ENCODE measurements around the gene ARHGEF17. TPM values are rescaled to one million over a fixed set of nuclear protein-coding genes. Genes with fewer than 3 reads are reported as not detected.

ARHGEF17 gene
- polyA plus RNA-seq, 4 donors: 0.67 to 54.8 (median 6.5) TPM

- H3K4me1 ChIP-seq (ENCODE audit: control insufficient read depth in 3 of 3, insufficient read depth in 2 of 3, low read depth in 1 of 3, low read length in 2 of 3): peaks cover 0 to 8% (median 3%) of the 10 kb centered on the region in 3 donors
- H3K36me3 ChIP-seq (ENCODE audit: control insufficient read depth in 3 of 3, insufficient read depth in 2 of 3, low read depth in 1 of 3, low read length in 3 of 3): peaks cover 0 to 30% (median 3%) of the 10 kb centered on the region in 3 donors
- WGBS, 3 donors: 76 to 91% (median 80%) methylated on average over 2 of the region's 2 CpGs
Measured at GRCh38 chr11:73411031-73411430, 103.0 kb downstream of the ARHGEF17 start.

DNA sequence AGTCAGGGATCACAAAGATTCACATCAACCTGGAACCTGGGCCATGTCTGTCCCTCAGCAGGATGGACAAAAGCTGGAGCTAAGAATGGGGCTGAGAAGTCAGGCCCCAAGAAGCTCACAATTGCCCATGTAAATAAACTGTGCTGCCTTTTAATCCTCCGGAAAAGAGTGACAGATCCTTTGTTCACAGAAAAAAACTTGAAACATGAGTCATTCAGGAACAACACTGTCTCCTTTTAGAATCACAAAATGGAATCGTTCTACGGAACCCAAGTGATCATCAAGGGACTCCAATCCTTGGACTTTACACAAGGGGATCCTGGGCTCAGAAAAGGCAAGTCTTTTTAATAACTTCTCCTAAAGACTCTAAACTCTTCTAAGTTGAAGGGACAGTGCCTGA lies 104.2 kb downstream of the ARHGEF17 start:
- Histone ChIP-seq H3K27me3 (ENCODE audit: control insufficient read depth in 3 of 3, insufficient read depth in 3 of 3, low read length in 3 of 3) (no peaks in the 10 kb centered on the region), H3K4me3 (ENCODE audit: low read depth in 1 of 3, low read length in 3 of 3) (no peak overlapping the region), H3K4me1 (ENCODE audit: control insufficient read depth in 3 of 3, insufficient read depth in 2 of 3, low read depth in 1 of 3, low read length in 2 of 3) (peaks cover 0 to 8% (median 5%) of the 10 kb centered on the region in 3 donors), H3K27ac (ENCODE audit: low read depth in 1 of 3, low read length in 2 of 3) (no peak overlapping the region), H3K9me3 (ENCODE audit: control insufficient read depth in 2 of 2, insufficient read depth in 1 of 2, low read depth in 1 of 2, low read length in 1 of 2) (no peaks in the 10 kb centered on the region), H3K36me3 (ENCODE audit: control insufficient read depth in 3 of 3, insufficient read depth in 2 of 3, low read depth in 1 of 3, low read length in 3 of 3) (peaks cover 0 to 23% (median 1%) of the 10 kb centered on the region in 3 donors)
- WGBS, 3 donors: 78 to 87% (median 83%) methylated on average over 3 of the region's 3 CpGs
- no peak for FAIRE-seq
- DNase-seq: no peak

More at GRCh38 chr11:73411031-73411430, 103.0 kb downstream of the ARHGEF17 start:
- no peaks in the 10 kb centered on the region for H3K27me3 ChIP-seq (ENCODE audit: control insufficient read depth in 3 of 3, insufficient read depth in 3 of 3, low read length in 3 of 3)
- no peak overlapping the region for H3K27ac ChIP-seq (ENCODE audit: low read depth in 1 of 3, low read length in 2 of 3)
- no peak for DNase-seq
- H3K9me3 ChIP-seq (ENCODE audit: control insufficient read depth in 2 of 2, insufficient read depth in 1 of 2, low read depth in 1 of 2, low read length in 1 of 2): no peaks in the 10 kb centered on the region
- no peak for FAIRE-seq
- no peak overlapping the region for H3K4me3 ChIP-seq (ENCODE audit: low read depth in 1 of 3, low read length in 3 of 3)

- no peaks in the 10 kb centered on the region for H3K27me3 ChIP-seq (ENCODE audit: control insufficient read depth in 3 of 3, insufficient read depth in 3 of 3, low read length in 3 of 3)
- no peak overlapping the region for H3K4me3 ChIP-seq (ENCODE audit: low read depth in 1 of 3, low read length in 3 of 3)
- no peak for DNase-seq
- FAIRE-seq: no peak
- H3K4me1 ChIP-seq (ENCODE audit: control insufficient read depth in 3 of 3, insufficient read depth in 2 of 3, low read depth in 1 of 3, low read length in 2 of 3): peaks cover 0 to 8% (median 5%) of the 10 kb centered on the region in 3 donors
- peaks cover 0 to 17% (median 0%) of the 10 kb centered on the region in 3 donors for H3K36me3 ChIP-seq (ENCODE audit: control insufficient read depth in 3 of 3, insufficient read depth in 2 of 3, low read depth in 1 of 3, low read length in 3 of 3)
- WGBS, 3 donors: 91 to 98% (median 97%) methylated on average over 2 of the region's 2 CpGs
- no peak overlapping the region for H3K27ac ChIP-seq (ENCODE audit: low read depth in 1 of 3, low read length in 2 of 3)
- no peaks in the 10 kb centered on the region for H3K9me3 ChIP-seq (ENCODE audit: control insufficient read depth in 2 of 2, insufficient read depth in 1 of 2, low read depth in 1 of 2, low read length in 1 of 2)
Measured at GRCh38 chr11:73413256-73413655, 105.2 kb downstream of the ARHGEF17 start.

GRCh38 chr11:73414977-73415651 lies 107.0 kb downstream of the ARHGEF17 start:
- Histone ChIP-seq H3K4me1 (ENCODE audit: control insufficient read depth in 3 of 3, insufficient read depth in 2 of 3, low read depth in 1 of 3, low read length in 2 of 3) (peaks cover 0 to 8% (median 5%) of the 10 kb centered on the region in 3 donors), H3K36me3 (ENCODE audit: control insufficient read depth in 3 of 3, insufficient read depth in 2 of 3, low read depth in 1 of 3, low read length in 3 of 3) (peaks cover 0 to 10% (median 0%) of the 10 kb centered on the region in 3 donors), H3K27me3 (ENCODE audit: control insufficient read depth in 3 of 3, insufficient read depth in 3 of 3, low read length in 3 of 3) (no peaks in the 10 kb centered on the region), H3K4me3 (ENCODE audit: low read depth in 1 of 3, low read length in 3 of 3) (no peak overlapping the region), H3K27ac (ENCODE audit: low read depth in 1 of 3, low read length in 2 of 3) (no peak overlapping the region), H3K9me3 (ENCODE audit: control insufficient read depth in 2 of 2, insufficient read depth in 1 of 2, low read depth in 1 of 2, low read length in 1 of 2) (no peaks in the 10 kb centered on the region)
- 38 to 59% (median 41%) methylated on average over 1 of the region's 1 CpG for WGBS, 3 donors
- no peak for FAIRE-seq
- no peak for DNase-seq

- Histone ChIP-seq H3K27ac (ENCODE audit: low read depth in 1 of 3, low read length in 2 of 3) (no peak overlapping the region), H3K9me3 (ENCODE audit: control insufficient read depth in 2 of 2, insufficient read depth in 1 of 2, low read depth in 1 of 2, low read length in 1 of 2) (no peaks in the 10 kb centered on the region), H3K4me3 (ENCODE audit: low read depth in 1 of 3, low read length in 3 of 3) (no peak overlapping the region), H3K36me3 (ENCODE audit: control insufficient read depth in 3 of 3, insufficient read depth in 2 of 3, low read depth in 1 of 3, low read length in 3 of 3) (peaks cover 0 to 6% (median 0%) of the 10 kb centered on the region in 3 donors), H3K4me1 (ENCODE audit: control insufficient read depth in 3 of 3, insufficient read depth in 2 of 3, low read depth in 1 of 3, low read length in 2 of 3) (peaks cover 0 to 8% (median 5%) of the 10 kb centered on the region in 3 donors), H3K27me3 (ENCODE audit: control insufficient read depth in 3 of 3, insufficient read depth in 3 of 3, low read length in 3 of 3) (no peaks in the 10 kb centered on the region)
- DNase-seq (no peak), FAIRE-seq (no peak)
- WGBS, 3 donors: 76 to 85% (median 81%) methylated on average over 4 of the region's 4 CpGs
Measured at GRCh38 chr11:73415854-73416615, 108.0 kb downstream of the ARHGEF17 start.

GRCh38 chr11:73416786-73417185 lies 108.7 kb downstream of the ARHGEF17 start:
- Histone ChIP-seq H3K27me3 (ENCODE audit: control insufficient read depth in 3 of 3, insufficient read depth in 3 of 3, low read length in 3 of 3) (no peaks in the 10 kb centered on the region), H3K36me3 (ENCODE audit: control insufficient read depth in 3 of 3, insufficient read depth in 2 of 3, low read depth in 1 of 3, low read length in 3 of 3) (peaks cover 0 to 3% (median 0%) of the 10 kb centered on the region in 3 donors), H3K27ac (ENCODE audit: low read depth in 1 of 3, low read length in 2 of 3) (no peak overlapping the region), H3K4me1 (ENCODE audit: control insufficient read depth in 3 of 3, insufficient read depth in 2 of 3, low read depth in 1 of 3, low read length in 2 of 3) (peaks cover 0 to 8% (median 5%) of the 10 kb centered on the region in 3 donors), H3K9me3 (ENCODE audit: control insufficient read depth in 2 of 2, insufficient read depth in 1 of 2, low read depth in 1 of 2, low read length in 1 of 2) (no peaks in the 10 kb centered on the region), H3K4me3 (ENCODE audit: low read depth in 1 of 3, low read length in 3 of 3) (no peak overlapping the region)
- FAIRE-seq (no peak), DNase-seq (no peak)
- 98 to 100% (median 99%) methylated on average over 2 of the region's 2 CpGs for WGBS, 3 donors

Other genes with a start within 250 kb of the ARHGEF17 start
- gene FCHSD2, start 166.0 kb upstream of the ARHGEF17 start, polyA plus RNA-seq: 10 to 100 TPM in 2 of 4 donors, 1 to 10 TPM in 2; 2.0 to 25.1 (median 7.9) TPM
- gene P2RY2, start 90.0 kb upstream of the ARHGEF17 start, polyA plus RNA-seq: 1 to 10 TPM; 4.1 to 7.4 (median 5.6) TPM
- gene P2RY6, start 35.9 kb upstream of the ARHGEF17 start, polyA plus RNA-seq: 10 to 100 TPM in 1 of 4 donors, 1 to 10 TPM in 2, under 1 TPM in 1; 0.67 to 46.0 (median 3.1) TPM
- 1 to 10 TPM in 3 of 4 donors, under 1 TPM in 1; 0.67 to 3.3 (median 2.1) TPM for gene RELT, start 68.1 kb downstream of the ARHGEF17 start, polyA plus RNA-seq

All from small intestine (tissue), 7 donors.